ENCODE measurements around the gene PXYLP1. TPM values are rescaled to one million over a fixed set of nuclear protein-coding genes. Genes with fewer than 3 reads are reported as not detected.

The PXYLP1 gene
- total RNA-seq, 1 experiment from 2014 or later = 6.2 TPM

DNA sequence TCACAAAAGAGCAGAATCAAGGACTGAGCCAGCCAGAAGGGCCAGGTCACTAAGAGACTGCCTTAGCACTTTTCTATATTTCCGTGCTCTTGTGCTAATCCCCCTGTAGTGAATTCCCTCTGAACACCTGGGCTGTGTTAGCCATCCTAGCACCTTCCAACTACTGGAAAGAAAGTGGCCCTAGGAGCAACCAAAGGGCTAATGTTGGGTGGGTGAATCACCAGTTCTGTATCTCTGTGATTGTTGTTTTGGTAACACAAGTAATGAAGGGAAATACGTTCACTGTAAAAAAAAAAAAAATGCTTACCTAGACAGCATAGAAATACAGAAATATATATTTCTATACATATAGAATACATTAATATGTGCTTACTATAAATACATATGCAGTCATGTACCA lies 43.9 kb downstream of the PXYLP1 start:
- ChIA-PET CTCF (interaction anchor here (1.0 kb wide), 1 partner anchor 44 kb away, joined by 3 read pairs; the partner anchor contains the start of gene PXYLP1), POLR2A (ENCODE audit: unreplicated experiment) (no interaction called here)
- ATAC-seq (no peak), DNase-seq (peak; percentile 19)
- no peak for TF ChIP-seq EZH2 (IDR thresholded peaks at IDR 0.05; ENCODE audit: low read length, unreplicated experiment)
- no peak for TF ChIP-seq CTCF (conservative IDR thresholded peaks at IDR 0.05; ENCODE audit: low read depth, low read length)
- TF ChIP-seq EZH2phosphoT487 (IDR thresholded peaks at IDR 0.05; ENCODE audit: borderline replicate concordance, low read length) = no peak
- Histone ChIP-seq H3K36me3 (ENCODE audit: low read depth, low read length) (no peaks in the 10 kb centered on the region), H3K9me2 (replicated peaks; ENCODE audit: low read length) (no peaks in the 10 kb centered on the region), H3K4me2 (ENCODE audit: low read length) (peak overlapping the region; percentile 71), H3K4me3 (ENCODE audit: low read length) (no peak overlapping the region), H3K9ac (ENCODE audit: low read length) (peak overlapping the region; percentile 85), H3K4me1 (ENCODE audit: insufficient read depth, low read length) (peaks cover 34% of the 10 kb centered on the region), H2AFZ (ENCODE audit: low read length) (no peak overlapping the region), H3K79me2 (ENCODE audit: low read length) (no peaks in the 10 kb centered on the region), H3K27me3 (ENCODE audit: low read length) (no peaks in the 10 kb centered on the region), H3K9me3 (ENCODE audit: low read length) (no peaks in the 10 kb centered on the region), H3F3A (ENCODE audit: low read length, unreplicated experiment) (no peaks in the 10 kb centered on the region), H3K27ac (ENCODE audit: low read length) (peak overlapping the region; percentile 99), H4K20me1 (ENCODE audit: low read length) (no peaks in the 10 kb centered on the region)
- intact Hi-C loops (cut with micrococcal nuclease) = no loop called here
- BruUV-seq (replicated peaks) = no TSS peak

GRCh38 chr3:141275973-141276372 lies 44.3 kb downstream of the PXYLP1 start:
- ATAC-seq (peak; percentile 83), DNase-seq (peak; percentile 98)
- Histone ChIP-seq H3K4me1 (ENCODE audit: insufficient read depth, low read length) (peaks cover 36% of the 10 kb centered on the region), H3K9ac (ENCODE audit: low read length) (peak overlapping the region; percentile 85), H3F3A (ENCODE audit: low read length, unreplicated experiment) (no peaks in the 10 kb centered on the region), H3K27me3 (ENCODE audit: low read length) (no peaks in the 10 kb centered on the region), H3K9me2 (replicated peaks; ENCODE audit: low read length) (no peaks in the 10 kb centered on the region), H2AFZ (ENCODE audit: low read length) (no peak overlapping the region), H3K4me3 (ENCODE audit: low read length) (no peak overlapping the region), H4K20me1 (ENCODE audit: low read length) (no peaks in the 10 kb centered on the region), H3K27ac (ENCODE audit: low read length) (peak overlapping the region; percentile 99), H3K36me3 (ENCODE audit: low read depth, low read length) (no peaks in the 10 kb centered on the region), H3K79me2 (ENCODE audit: low read length) (no peaks in the 10 kb centered on the region), H3K9me3 (ENCODE audit: low read length) (no peaks in the 10 kb centered on the region), H3K4me2 (ENCODE audit: low read length) (peak overlapping the region; percentile 71)
- intact Hi-C loops (cut with micrococcal nuclease) = loop anchor here (1.0 kb wide), 1 partner anchor 45 kb away; the partner anchor contains the start of gene PXYLP1
- BruUV-seq (replicated peaks) = no TSS peak
- ChIA-PET POLR2A (ENCODE audit: unreplicated experiment) (no interaction called here), CTCF (interaction anchor here (1.0 kb wide), 1 partner anchor 44 kb away, joined by 3 read pairs; the partner anchor contains the start of gene PXYLP1)
- peak; percentile 59 for TF ChIP-seq CTCF (conservative IDR thresholded peaks at IDR 0.05; ENCODE audit: low read depth, low read length)
- no peak for TF ChIP-seq EZH2 (IDR thresholded peaks at IDR 0.05; ENCODE audit: low read length, unreplicated experiment)
- TF ChIP-seq EZH2phosphoT487 (IDR thresholded peaks at IDR 0.05; ENCODE audit: borderline replicate concordance, low read length) = no peak

- ChIA-PET CTCF (interaction anchor here (1.0 kb wide), 1 partner anchor 45 kb away, joined by 3 read pairs; the partner anchor contains the start of gene PXYLP1), POLR2A (ENCODE audit: unreplicated experiment) (no interaction called here)
- Histone ChIP-seq H4K20me1 (ENCODE audit: low read length) (no peaks in the 10 kb centered on the region), H3K4me3 (ENCODE audit: low read length) (0 out of 2 replicates have a peak overlapping the region, but pooled peaks have one; percentile 13), H3K27me3 (ENCODE audit: low read length) (no peaks in the 10 kb centered on the region), H3K9ac (ENCODE audit: low read length) (peak overlapping the region; percentile 61), H3K79me2 (ENCODE audit: low read length) (no peaks in the 10 kb centered on the region), H3K27ac (ENCODE audit: low read length) (peak overlapping the region; percentile 86), H3F3A (ENCODE audit: low read length, unreplicated experiment) (no peaks in the 10 kb centered on the region), H3K4me2 (ENCODE audit: low read length) (peak overlapping the region; percentile 58), H3K9me3 (ENCODE audit: low read length) (no peaks in the 10 kb centered on the region), H2AFZ (ENCODE audit: low read length) (no peak overlapping the region), H3K4me1 (ENCODE audit: insufficient read depth, low read length) (peaks cover 37% of the 10 kb centered on the region), H3K36me3 (ENCODE audit: low read depth, low read length) (no peaks in the 10 kb centered on the region), H3K9me2 (replicated peaks; ENCODE audit: low read length) (no peaks in the 10 kb centered on the region)
- ATAC-seq (no peak), DNase-seq (no peak)
- TF ChIP-seq EZH2phosphoT487 (IDR thresholded peaks at IDR 0.05; ENCODE audit: borderline replicate concordance, low read length) (no peak), EZH2 (IDR thresholded peaks at IDR 0.05; ENCODE audit: low read length, unreplicated experiment) (no peak), CTCF (conservative IDR thresholded peaks at IDR 0.05; ENCODE audit: low read depth, low read length) (no peak)
- BruUV-seq (replicated peaks) = no TSS peak
- intact Hi-C loops (cut with micrococcal nuclease) = loop anchor here (1.0 kb wide), 1 partner anchor 45 kb away; the partner anchor contains the start of gene PXYLP1
Observed at GRCh38 chr3:141276398-141276797, 44.8 kb downstream of the PXYLP1 start.
